ENCODE measurements around the gene NPC2. TPM values are rescaled to one million over a fixed set of nuclear protein-coding genes. Genes with fewer than 3 reads are reported as not detected.
A peak's percentile ranks its signal among the peaks of the same experiment; 100 is the strongest.

The NPC2 gene
- total and polyA plus RNA-seq, 9 of the 15 experiments (the other 6 are each of a cell fraction or from before 2014, with no cell fraction given): 16.6 to 74.1 (median 32.6) TPM

GRCh38 chr14:74508292-74508731, 15.2 kb upstream of the NPC2 start:
- intact Hi-C loops (cut with micrococcal nuclease): no loop called here
- Histone ChIP-seq H3K4me2 (ENCODE audit: insufficient read depth, low read length) (no peak overlapping the region), H3K79me2 (ENCODE audit: control insufficient read depth, insufficient read depth, low read length) (no peaks in the 10 kb centered on the region), H3K27me3 (ENCODE audit: control insufficient read depth in 2 of 2, insufficient read depth in 2 of 2, low read length in 2 of 2) (peaks cover 4 to 70% of the 10 kb centered on the region in 2 experiments; a peak in 3 of 5 replicates), H3K4me3 (no peak overlapping the region), H4K20me1 (replicated peaks; ENCODE audit: control insufficient read depth, insufficient read depth, low read length) (no peaks in the 10 kb centered on the region), H2AFZ (ENCODE audit: low read depth, low read length) (no peak overlapping the region), H3K27ac (ENCODE audit: extremely low read depth, low read depth, low read length) (no peak overlapping the region), H3K4me1 (replicated peaks in 1 of 2; ENCODE audit: control insufficient read depth in 2 of 2, insufficient read depth in 2 of 2, low read length in 2 of 2) (peaks cover 0 to 1% of the 10 kb centered on the region in 2 experiments; a peak in 1 of 5 replicates), H3K36me3 (ENCODE audit: control insufficient read depth, insufficient read depth, low read length) (no peaks in the 10 kb centered on the region), H3K9me3 (replicated peaks; ENCODE audit: control insufficient read depth, insufficient read depth, low read depth, low read length) (no peaks in the 10 kb centered on the region), H3K9me1 (ENCODE audit: control insufficient read depth, insufficient read depth, low read length) (no peaks in the 10 kb centered on the region), H3K9ac (ENCODE audit: insufficient read depth in 1 of 2, low read depth in 2 of 2, low read length in 2 of 2) (no peak overlapping the region)
- DNase-seq (ENCODE audit: extremely low read depth in 1 of 4, low spot score in 3 of 4) (no peak), ATAC-seq (peak; percentile 72), FAIRE-seq (no peak)
- in situ Hi-C loops (cut with MboI): no loop called here
- WGBS (ENCODE audit: insufficient coverage, low coverage, missing lambda C conversion rate): 0% methylated on average over 8 of the region's 15 CpGs
- BruUV-seq (replicated peaks): no TSS peak
- TF ChIP-seq CTCF (IDR thresholded peaks at IDR 0.05 in 2 of 3, conservative IDR thresholded peaks at IDR 0.05 in 1 of 3; ENCODE audit: insufficient read depth in 2 of 3, low read depth in 1 of 3, low read length in 3 of 3): peak; percentile 39 to 97 (median 63); a peak in 4 of 6 replicates
- TF ChIP-seq TSC22D4 (tag; IDR thresholded peaks at IDR 0.05): no peak
- ChIA-PET CTCF (ENCODE audit: low intra/inter-chr PET ratio) (no interaction called here), POLR2A (interaction anchor here (1.7 kb wide), 1 partner anchor 9 kb away, joined by 5 read pairs; no protein-coding TSS in a partner anchor)

- Histone ChIP-seq H3K9me1 (ENCODE audit: control insufficient read depth, insufficient read depth, low read length) (no peaks in the 10 kb centered on the region), H4K20me1 (replicated peaks; ENCODE audit: control insufficient read depth, insufficient read depth, low read length) (no peaks in the 10 kb centered on the region), H3K27me3 (ENCODE audit: control insufficient read depth in 2 of 2, insufficient read depth in 2 of 2, low read length in 2 of 2) (peaks cover 4 to 67% of the 10 kb centered on the region in 2 experiments; a peak in 3 of 5 replicates), H3K4me3 (no peak overlapping the region), H3K4me1 (replicated peaks in 1 of 2; ENCODE audit: control insufficient read depth in 2 of 2, insufficient read depth in 2 of 2, low read length in 2 of 2) (peaks cover 0 to 4% of the 10 kb centered on the region in 2 experiments; a peak in 1 of 5 replicates), H3K9me3 (replicated peaks; ENCODE audit: control insufficient read depth, insufficient read depth, low read depth, low read length) (no peaks in the 10 kb centered on the region), H2AFZ (ENCODE audit: low read depth, low read length) (no peak overlapping the region), H3K36me3 (ENCODE audit: control insufficient read depth, insufficient read depth, low read length) (no peaks in the 10 kb centered on the region), H3K4me2 (ENCODE audit: insufficient read depth, low read length) (no peak overlapping the region), H3K9ac (ENCODE audit: insufficient read depth in 1 of 2, low read depth in 2 of 2, low read length in 2 of 2) (no peak overlapping the region), H3K79me2 (ENCODE audit: control insufficient read depth, insufficient read depth, low read length) (no peaks in the 10 kb centered on the region), H3K27ac (ENCODE audit: extremely low read depth, low read depth, low read length) (no peak overlapping the region)
- in situ Hi-C loops (cut with MboI): no loop called here
- ATAC-seq (no peak), DNase-seq (ENCODE audit: extremely low read depth in 1 of 4, low spot score in 3 of 4) (no peak), FAIRE-seq (no peak)
- BruUV-seq (replicated peaks): no TSS peak
- ChIA-PET POLR2A (interaction anchor here (1.7 kb wide), 1 partner anchor 8 kb away, joined by 5 read pairs; no protein-coding TSS in a partner anchor), CTCF (ENCODE audit: low intra/inter-chr PET ratio) (interaction anchor here (0.6 kb wide), 1 partner anchor 145 kb away, joined by 3 read pairs; no protein-coding TSS in a partner anchor)
- 0% methylated on average over 5 of the region's 5 CpGs for WGBS (ENCODE audit: insufficient coverage, low coverage, missing lambda C conversion rate)
- intact Hi-C loops (cut with micrococcal nuclease): no loop called here
- TF ChIP-seq TARDBP (IDR thresholded peaks at IDR 0.05) (no peak), KDM1A (IDR thresholded peaks at IDR 0.05) (no peak), ZBTB9 (CRISPR knock-in tag; IDR thresholded peaks at IDR 0.05) (no peak)
- TF ChIP-seq, protein P1, sequence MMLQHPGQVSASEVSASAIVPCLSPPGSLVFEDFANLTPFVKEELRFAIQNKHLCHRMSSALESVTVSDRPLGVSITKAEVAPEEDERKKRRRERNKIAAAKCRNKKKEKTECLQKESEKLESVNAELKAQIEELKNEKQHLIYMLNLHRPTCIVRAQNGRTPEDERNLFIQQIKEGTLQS (IDR thresholded peaks at IDR 0.05): no peak
- TF ChIP-seq, protein P1 (CRISPR knock-in tag; conservative IDR thresholded peaks at IDR 0.05): no peak
These were observed 14.7 kb upstream of the NPC2 start for GRCh38 chr14:74507840-74508239.

Measured in K562 (cell line).